NCI-H524 (cell line): ENCODE data around the gene RARRES2.
A peak's percentile ranks its signal among the peaks of the same experiment; 100 is the strongest.
"Not testable (repeated sequence)": the region's sequence is repeated elsewhere in the genome, so short reads cannot be mapped to it uniquely, and the experiment has no call there.

ENCODE experiments used
- DNase-seq, 2 experiments: peaks; one replicate each; lab custom pipeline; 2025; lab: John Stamatoyannopoulos, UW

The RARRES2 gene

GRCh38 chr7:150341263-150342120, at the start of gene RARRES2:
Gene RARRES2, minus strand, starts transcription at chr7:150341629. Its CDS starts 1,020 bp downstream, at chr7:150340609.
- no peak for DNase-seq

GRCh38 chr7:150390205-150390604, 48.8 kb upstream of the RARRES2 start:
- DNase-seq, result no peak

GRCh38 chr7:150389532-150389816, 48.0 kb upstream of the RARRES2 start:
- no peak for DNase-seq

GRCh38 chr7:150388709-150389531, 47.5 kb upstream of the RARRES2 start:
- DNase-seq, result peak; percentile 88 to 91

- peak in 1 of 2 experiments; percentile 52 for DNase-seq
Measured at GRCh38 chr7:150388306-150388705, 46.9 kb upstream of the RARRES2 start.

- not testable (repeated sequence) for DNase-seq
Measured at GRCh38 chr7:150385884-150386283, 44.5 kb upstream of the RARRES2 start.

- no peak for DNase-seq
Measured at GRCh38 chr7:150385302-150385723, 43.9 kb upstream of the RARRES2 start.

GRCh38 chr7:150384406-150385301, 43.2 kb upstream of the RARRES2 start:
- DNase-seq, result no peak

- peak; percentile 61 to 87 for DNase-seq
Measured at GRCh38 chr7:150383710-150384397, 42.4 kb upstream of the RARRES2 start.

GRCh38 chr7:150382844-150383225, 41.4 kb upstream of the RARRES2 start:
- no peak for DNase-seq

- DNase-seq, result no peak
Measured at GRCh38 chr7:150382123-150382843, 40.9 kb upstream of the RARRES2 start.

GRCh38 chr7:150381785-150382122, 40.3 kb upstream of the RARRES2 start:
- no peak for DNase-seq

GRCh38 chr7:150381096-150381495, 39.7 kb upstream of the RARRES2 start:
- DNase-seq, result no peak

- DNase-seq, result no peak
Measured at GRCh38 chr7:150380463-150380862, 39.0 kb upstream of the RARRES2 start.

- DNase-seq, result no peak
Measured at GRCh38 chr7:150379441-150380379, 38.3 kb upstream of the RARRES2 start.

GRCh38 chr7:150378853-150379440, 37.5 kb upstream of the RARRES2 start, which contains the start of gene ZNF775:
Gene ZNF775, plus strand, starts transcription at chr7:150379330. Its CDS starts 9,141 bp downstream, at chr7:150388471.
- DNase-seq, result peak; percentile 87 to 94

GRCh38 chr7:150378115-150378852, 36.9 kb upstream of the RARRES2 start:
- DNase-seq, result peak; percentile 65 to 82

GRCh38 chr7:150377635-150378034, 36.2 kb upstream of the RARRES2 start:
- DNase-seq, result no peak
